ENCODE measurements around the gene CPTP. TPM values are rescaled to one million over a fixed set of nuclear protein-coding genes. Genes with fewer than 3 reads are reported as not detected.

Gene CPTP
- total and polyA plus RNA-seq, 2 of the 13 experiments (the other 11 are each of a cell fraction or from before 2014, with no cell fraction given) = 5.5 to 9.3 TPM

- Histone ChIP-seq H3K79me2 (ENCODE audit: insufficient read depth, low read length) (peaks cover 48% of the 10 kb centered on the region), H3K27ac (ENCODE audit: extremely low read length, insufficient read depth, low read length) (peak overlapping the region; percentile 82), H3K9ac (ENCODE audit: insufficient read depth, low read depth, low read length) (peak overlapping the region; percentile 91), H3K27me3 (ENCODE audit: control insufficient read depth in 1 of 2, insufficient read depth in 2 of 2, low read length in 2 of 2) (no peaks in the 10 kb centered on the region), H3K36me3 (replicated peaks in 1 of 2; ENCODE audit: control insufficient read depth in 1 of 2, insufficient read depth in 2 of 2, low read length in 2 of 2) (no peaks in the 10 kb centered on the region), H3K4me3 (replicated peaks in 1 of 3; ENCODE audit: insufficient read depth in 1 of 3, low read depth in 2 of 3, low read length in 3 of 3) (peak overlapping the region; percentile 79 to 89 (median 85)), H3K4me1 (ENCODE audit: insufficient read depth, low read length) (peaks cover 51% of the 10 kb centered on the region), H2AFZ (ENCODE audit: low read length) (no peak overlapping the region), H3K9me3 (ENCODE audit: low read length) (no peaks in the 10 kb centered on the region), H4K20me1 (ENCODE audit: insufficient read depth, low read length) (peaks cover 29% of the 10 kb centered on the region; the same call in 1 of the 2 replicates), H3K4me2 (ENCODE audit: low read depth, low read length) (peak overlapping the region; percentile 91)
- no peak for DNase-seq (ENCODE audit: low spot score)
- ChIA-PET CTCF (ENCODE audit: low intra/inter-chr PET ratio, low total read pairs) (no interaction called here), POLR2A (interaction anchor here (0.8 to 2.7 kb wide), 12 partner anchors 12 to 85 kb away, joined by 3 to 38 read pairs (median 6); partner anchors contain the start of genes AURKAIP1, CCNL2, MXRA8 and TAS1R3)
- TF ChIP-seq STAT6 (CRISPR knock-in tag; IDR thresholded peaks at IDR 0.05; ENCODE audit: borderline replicate concordance) (0 out of 2 replicates have a peak, but pooled peaks have one; percentile 46), ATF6 (CRISPR knock-in tag; conservative IDR thresholded peaks at IDR 0.05) (no peak), PITX1 (CRISPR knock-in tag; IDR thresholded peaks at IDR 0.05) (no peak), ZBTB7A (CRISPR knock-in tag; IDR thresholded peaks at IDR 0.05) (0 out of 2 replicates have a peak, but pooled peaks have one; percentile 13), NFATC3 (CRISPR knock-in tag; IDR thresholded peaks at IDR 0.05) (0 out of 2 replicates have a peak, but pooled peaks have one; percentile 13), PTBP1 (IDR thresholded peaks at IDR 0.05; ENCODE audit: low read depth, low read length, poor library complexity, severe bottlenecking) (no peak), PAX8 (CRISPR knock-in tag; IDR thresholded peaks at IDR 0.05; ENCODE audit: borderline replicate concordance) (0 out of 2 replicates have a peak, but pooled peaks have one; percentile 5), RELA (CRISPR knock-in tag; IDR thresholded peaks at IDR 0.05) (no peak), MAFG (CRISPR knock-in tag; IDR thresholded peaks at IDR 0.05) (0 out of 2 replicates have a peak, but pooled peaks have one; percentile 20)
- FAIRE-seq = no peak
- intact Hi-C loops (cut with micrococcal nuclease; ENCODE audit: unreplicated experiment) = loop anchor here (1.0 kb wide), 1 partner anchor 25 kb away; no protein-coding TSS in a partner anchor
- BruUV-seq (replicated peaks) = no TSS peak
- no peak; the same call in 2 of the 3 replicates for ATAC-seq
- in situ Hi-C loops (cut with HindIII; ENCODE audit: extremely low pct_ligation_motif_present, low pct_unique_long_range_greater_than_20kb) = no loop called here
- 69% methylated on average over 9 of the region's 10 CpGs for WGBS (ENCODE audit: low lambda C conversion rate)
Observed at GRCh38 chr1:1347026-1347595, 22.5 kb downstream of the CPTP start.
